Caco-2 (cell line): ENCODE measurements around the gene FASTK. TPM values are rescaled to one million over a fixed set of nuclear protein-coding genes. Genes with fewer than 3 reads are reported as not detected.

ENCODE experiments used
- BruUV-seq: library from RNA; stranded (reverse); fragments of 400-500 nt; replicated peaks from 2 replicates; lab custom pipeline; 2021; lab: Mats Ljungman, UMichigan
- CTCF ChIA-PET: fragments of 300-600 bp; sonication (Branson Sonifier 250); formaldehyde crosslinking; loops from one replicate; lab custom pipeline; 2022; ENCODE audit warnings: antibody characterized with exemption; lab: Charles Lee
- POLR2A ChIA-PET: fragments of 300-600 bp; sonication (Branson Sonifier 250); formaldehyde crosslinking; loops from one replicate; lab custom pipeline; 2022; ENCODE audit warnings: antibody characterized with exemption; lab: Charles Lee
- DNase-seq, 2 experiments: peaks; one replicate each; pipeline versions ENCODE4 v3.0.0 to v3.0.0-alpha.2; 2020 to 2022
- H3K27me3 ChIP-seq: replicated peaks from 2 replicates; pipeline ENCODE4 v1.6.0; 2011; ENCODE audit warnings: low read length; ENCODE audit not compliant: control insufficient read depth, insufficient read depth
- H3K36me3 ChIP-seq: 2 replicates; pipeline ENCODE4 v1.5.1; 2011; ENCODE audit warnings: low read length; ENCODE audit not compliant: control insufficient read depth, insufficient read depth
- H3K4me1 ChIP-seq: fragments of 250-450 bp; sonication (Bioruptor Pico); 2 replicates; pipeline ENCODE4 v1.5.1; 2020; ENCODE audit warnings: mild to moderate bottlenecking
- H3K4me3 ChIP-seq: 2 replicates; pipeline ENCODE4 v1.5.1; 2011; ENCODE audit warnings: low read depth, mild to moderate bottlenecking, control low read depth, low read length
- H3K9me3 ChIP-seq: fragments of 250-450 bp; sonication (Bioruptor Pico); 2 replicates; pipeline ENCODE4 v1.5.1; 2020; ENCODE audit warnings: mild to moderate bottlenecking, moderate library complexity
- H3K27ac Mint-ChIP-seq: one replicate; pipeline ENCODE4 v1.8.0; 2022; ENCODE audit warnings: mixed read lengths; ENCODE audit not compliant: unreplicated experiment
- H3K27me3 Mint-ChIP-seq: one replicate; pipeline ENCODE4 v1.8.0; 2022; ENCODE audit warnings: mixed read lengths; ENCODE audit not compliant: insufficient read depth, unreplicated experiment
- H3K36me3 Mint-ChIP-seq: one replicate; pipeline ENCODE4 v1.8.0; 2022; ENCODE audit warnings: mild to moderate bottlenecking, mixed read lengths; ENCODE audit not compliant: insufficient read depth, unreplicated experiment
- H3K4me1 Mint-ChIP-seq: one replicate; pipeline ENCODE4 v1.8.0; 2022; ENCODE audit warnings: low read depth, mixed read lengths; ENCODE audit not compliant: unreplicated experiment
- H3K4me3 Mint-ChIP-seq: one replicate; pipeline ENCODE4 v1.8.0; 2022; ENCODE audit warnings: mild to moderate bottlenecking, moderate library complexity, mixed read lengths; ENCODE audit not compliant: unreplicated experiment
- H3K9me3 Mint-ChIP-seq: one replicate; pipeline ENCODE4 v1.8.0; 2022; ENCODE audit warnings: mixed read lengths; ENCODE audit not compliant: unreplicated experiment
- intact Hi-C: fragments of 100-400 bp; cut with micrococcal nuclease; formaldehyde crosslinking; loops from one replicate; pipeline ENCODE4 v1.10.0; 2022; ENCODE audit not compliant: unreplicated experiment
- total RNA-seq: library from RNA; stranded (reverse); gene quantifications from 2 replicates; pipeline ENCODE4 v1.2.3, GENCODE V29; 2022
- TF ChIP-seq, protein P1 (sequence below), 2 experiments: fragments of 200-600 bp in 1 of 2; IDR thresholded peaks; 1 replicate in 1 of 2; 2 replicates in 1 of 2; pipeline versions ENCODE4 v1.5.1 to v1.8.0; 2011 to 2022; ENCODE audit warnings: antibody characterized with exemption in 1 of 2, control low read depth in 1 of 2, inconsistent platforms in 1 of 2, low read depth in 1 of 2, low read length in 1 of 2, mild to moderate bottlenecking in 1 of 2, moderate library complexity in 1 of 2; ENCODE audit not compliant: insufficient read depth in 1 of 2, severe bottlenecking in 1 of 2, unreplicated experiment in 1 of 2

Gene FASTK
- total RNA-seq, 1 experiment from 2014 or later = 114 TPM

DNA sequence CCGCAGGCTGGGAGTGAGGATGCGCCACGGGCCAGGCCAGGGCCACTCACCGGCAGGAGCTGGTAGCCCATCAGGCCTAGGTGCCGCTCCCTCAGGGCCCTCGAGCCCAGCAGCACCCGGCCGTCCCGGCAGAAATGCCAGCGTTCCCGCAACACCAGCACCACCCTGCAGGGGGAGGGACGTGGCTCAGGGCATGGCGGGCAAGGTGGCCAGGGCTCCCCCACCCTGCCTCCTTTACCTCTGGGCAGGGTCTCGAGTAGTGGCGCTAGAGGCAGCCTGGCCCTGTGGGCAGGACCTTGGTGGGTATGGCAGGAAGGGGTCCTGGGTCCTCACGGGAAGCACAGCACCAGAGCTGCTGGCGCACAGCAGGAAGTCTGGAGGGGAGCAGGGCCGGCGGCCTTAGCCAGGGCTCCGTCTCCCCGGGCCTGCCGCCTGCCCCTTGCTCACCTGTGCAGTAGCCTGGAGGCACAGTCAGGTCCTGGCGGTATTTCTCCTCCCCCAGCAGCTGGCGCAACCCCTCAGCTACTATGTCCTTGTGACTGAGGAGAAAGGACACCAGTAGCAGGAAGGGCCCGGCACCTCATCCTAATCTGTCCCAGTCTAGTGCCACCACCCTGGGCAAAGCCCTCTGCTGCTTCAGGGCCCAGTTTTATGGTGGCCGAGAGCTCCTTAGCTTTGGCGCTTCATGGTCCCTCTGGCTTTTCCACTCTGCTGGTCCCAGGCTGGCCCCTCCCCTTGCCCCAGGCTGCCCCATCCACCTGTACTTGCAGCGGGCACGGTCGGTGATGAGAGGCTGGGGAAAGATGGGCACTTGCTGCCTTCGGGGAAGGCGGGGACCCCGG lies 3.5 kb downstream of the FASTK start:
- H3K9me3 ChIP-seq = no peaks in the 10 kb centered on the region
- H3K4me1 Mint-ChIP-seq = no peaks in the 10 kb centered on the region
- TF ChIP-seq, protein P1, sequence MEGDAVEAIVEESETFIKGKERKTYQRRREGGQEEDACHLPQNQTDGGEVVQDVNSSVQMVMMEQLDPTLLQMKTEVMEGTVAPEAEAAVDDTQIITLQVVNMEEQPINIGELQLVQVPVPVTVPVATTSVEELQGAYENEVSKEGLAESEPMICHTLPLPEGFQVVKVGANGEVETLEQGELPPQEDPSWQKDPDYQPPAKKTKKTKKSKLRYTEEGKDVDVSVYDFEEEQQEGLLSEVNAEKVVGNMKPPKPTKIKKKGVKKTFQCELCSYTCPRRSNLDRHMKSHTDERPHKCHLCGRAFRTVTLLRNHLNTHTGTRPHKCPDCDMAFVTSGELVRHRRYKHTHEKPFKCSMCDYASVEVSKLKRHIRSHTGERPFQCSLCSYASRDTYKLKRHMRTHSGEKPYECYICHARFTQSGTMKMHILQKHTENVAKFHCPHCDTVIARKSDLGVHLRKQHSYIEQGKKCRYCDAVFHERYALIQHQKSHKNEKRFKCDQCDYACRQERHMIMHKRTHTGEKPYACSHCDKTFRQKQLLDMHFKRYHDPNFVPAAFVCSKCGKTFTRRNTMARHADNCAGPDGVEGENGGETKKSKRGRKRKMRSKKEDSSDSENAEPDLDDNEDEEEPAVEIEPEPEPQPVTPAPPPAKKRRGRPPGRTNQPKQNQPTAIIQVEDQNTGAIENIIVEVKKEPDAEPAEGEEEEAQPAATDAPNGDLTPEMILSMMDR (IDR thresholded peaks at IDR 0.05; ENCODE audit: insufficient read depth in 1 of 2, low read depth in 1 of 2, low read length in 1 of 2, severe bottlenecking in 1 of 2, unreplicated experiment in 1 of 2) = peak; percentile 33 to 44
- H3K27me3 ChIP-seq = no peaks in the 10 kb centered on the region
- ChIA-PET CTCF (interaction anchor here (0.7 kb wide), 1 partner anchor 14 kb away, joined by 3 read pairs; no protein-coding TSS in a partner anchor), POLR2A (interaction anchor here (0.7 to 1.2 kb wide), 3 partner anchors 9 to 49 kb away, joined by 3 to 5 read pairs (median 3); partner anchors contain the start of gene ABCB8)
- H3K4me3 Mint-ChIP-seq = no peak overlapping the region
- no peak overlapping the region for H3K27ac Mint-ChIP-seq
- H3K9me3 Mint-ChIP-seq = no peaks in the 10 kb centered on the region
- DNase-seq = peak; percentile 48 to 74
- BruUV-seq = no TSS peak
- no peaks in the 10 kb centered on the region for H3K36me3 ChIP-seq
- H3K4me1 ChIP-seq = peaks cover 17% of the 10 kb centered on the region
- no peak overlapping the region for H3K4me3 ChIP-seq
- H3K36me3 Mint-ChIP-seq = peaks cover 82% of the 10 kb centered on the region
- no peaks in the 10 kb centered on the region for H3K27me3 Mint-ChIP-seq
- intact Hi-C loops = no loop called here

DNA sequence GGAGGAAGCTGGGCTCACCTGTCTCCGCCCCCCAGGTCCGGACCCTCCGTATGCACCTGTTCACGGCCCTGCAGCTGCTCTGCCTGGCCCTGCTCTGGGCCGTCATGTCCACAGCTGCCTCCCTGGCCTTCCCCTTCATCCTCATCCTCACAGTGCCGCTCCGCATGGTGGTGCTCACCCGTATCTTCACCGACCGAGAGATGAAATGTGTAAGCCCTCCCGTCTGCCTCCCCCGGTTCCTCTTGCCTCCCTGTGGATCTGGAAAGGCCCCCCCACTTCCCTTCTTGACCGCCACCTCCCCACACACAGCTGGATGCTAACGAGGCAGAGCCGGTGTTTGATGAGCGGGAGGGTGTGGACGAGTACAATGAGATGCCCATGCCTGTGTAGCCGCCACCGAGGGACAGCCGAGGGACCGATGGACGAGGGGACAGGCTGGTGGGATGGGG lies 4.6 kb downstream of the FASTK start:
- peak in 1 of 2 experiments; percentile 31 for DNase-seq
- Mint-ChIP-seq H3K4me3 (no peak overlapping the region), H3K36me3 (peaks cover 92% of the 10 kb centered on the region), H3K27me3 (no peaks in the 10 kb centered on the region), H3K27ac (peak overlapping the region; percentile 51), H3K4me1 (no peaks in the 10 kb centered on the region), H3K9me3 (no peaks in the 10 kb centered on the region)
- intact Hi-C loops = no loop called here
- BruUV-seq = TSS peak; percentile 43
- ChIA-PET POLR2A (interaction anchor here (0.5 to 1.2 kb wide), 3 partner anchors 13 to 302 kb away, joined by 3 read pairs; no protein-coding TSS in a partner anchor), CTCF (interaction anchor here (0.6 kb wide), 1 partner anchor 11 kb away, joined by 4 read pairs; no protein-coding TSS in a partner anchor)
- Histone ChIP-seq H3K4me3 (no peak overlapping the region), H3K27me3 (no peaks in the 10 kb centered on the region), H3K4me1 (peaks cover 6% of the 10 kb centered on the region; the same call in 1 of the 2 replicates), H3K36me3 (no peaks in the 10 kb centered on the region), H3K9me3 (no peaks in the 10 kb centered on the region)
- TF ChIP-seq, protein P1 (IDR thresholded peaks at IDR 0.05; ENCODE audit: insufficient read depth in 1 of 2, low read depth in 1 of 2, low read length in 1 of 2, severe bottlenecking in 1 of 2, unreplicated experiment in 1 of 2) = no peak

DNA sequence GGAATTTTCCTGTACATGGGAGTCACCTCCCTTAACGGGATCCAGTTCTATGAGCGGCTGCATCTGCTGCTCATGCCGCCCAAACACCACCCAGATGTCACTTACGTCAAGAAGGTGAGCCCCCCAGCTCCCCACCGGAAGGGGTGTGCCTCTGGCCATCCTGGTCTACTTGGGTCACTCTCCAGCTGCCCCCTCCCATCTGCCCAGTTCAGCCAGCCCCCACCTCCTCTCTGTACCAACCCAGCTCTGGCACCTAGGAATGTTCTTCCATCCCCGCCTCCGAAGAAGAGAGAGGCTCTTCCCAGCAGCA lies 5.0 kb downstream of the FASTK start:
- H3K27me3 ChIP-seq = no peaks in the 10 kb centered on the region
- Mint-ChIP-seq H3K4me3 (no peak overlapping the region), H3K9me3 (no peaks in the 10 kb centered on the region), H3K27me3 (no peaks in the 10 kb centered on the region), H3K4me1 (no peaks in the 10 kb centered on the region), H3K27ac (peak overlapping the region; percentile 51), H3K36me3 (peaks cover 93% of the 10 kb centered on the region)
- CTCF ChIA-PET = no interaction called here
- no peaks in the 10 kb centered on the region for H3K9me3 ChIP-seq
- DNase-seq = peak in 1 of 2 experiments; percentile 38
- H3K4me3 ChIP-seq = no peak overlapping the region
- H3K4me1 ChIP-seq = 0 out of 2 replicates have a peak, but pooled peaks cover 5% of the 10 kb centered on the region
- POLR2A ChIA-PET = interaction anchor here (0.5 kb wide), 1 partner anchor 302 kb away, joined by 3 read pairs; no protein-coding TSS in a partner anchor
- H3K36me3 ChIP-seq = no peaks in the 10 kb centered on the region
- intact Hi-C loops = no loop called here
- TF ChIP-seq, protein P1 (IDR thresholded peaks at IDR 0.05; ENCODE audit: insufficient read depth in 1 of 2, low read depth in 1 of 2, low read length in 1 of 2, severe bottlenecking in 1 of 2, unreplicated experiment in 1 of 2) = no peak
- no TSS peak for BruUV-seq
